SJSA1 (cell line): ENCODE data around the gene PTGDR. TPM values are rescaled to one million over a fixed set of nuclear protein-coding genes. Genes with fewer than 3 reads are reported as not detected.

Experiments
- DNase-seq, 2 experiments: peaks; one replicate each; pipeline ENCODE4 v3.0.0-alpha.2; 2015 to 2020; ENCODE audit warnings: low spot score in 2 of 2, low read depth in 1 of 2
- H3K27ac ChIP-seq: fragments of 250-450 bp; sonication (Bioruptor Pico); 2 replicates; pipeline ENCODE4 v1.5.1; 2020; ENCODE audit warnings: mild to moderate bottlenecking, moderate library complexity
- H3K27me3 ChIP-seq: fragments of 250-450 bp; sonication (Bioruptor Pico); replicated peaks from 2 replicates; pipeline ENCODE4 v1.5.1; 2020; ENCODE audit warnings: mild to moderate bottlenecking, moderate library complexity
- H3K36me3 ChIP-seq: fragments of 250-450 bp; sonication (Bioruptor Pico); 2 replicates; pipeline ENCODE4 v1.5.1; 2020; ENCODE audit warnings: mild to moderate bottlenecking
- H3K4me1 ChIP-seq: fragments of 250-450 bp; sonication (Bioruptor Pico); replicated peaks from 2 replicates; pipeline ENCODE4 v1.6.1; 2021; ENCODE audit warnings: mild to moderate bottlenecking
- H3K4me3 ChIP-seq: fragments of 250-450 bp; sonication (Bioruptor Pico); 2 replicates; pipeline ENCODE4 v1.5.1; 2020; ENCODE audit warnings: mild to moderate bottlenecking
- H3K9me3 ChIP-seq: fragments of 250-450 bp; sonication (Bioruptor Pico); replicated peaks from 2 replicates; pipeline ENCODE4 v1.5.1; 2020; ENCODE audit warnings: mild to moderate bottlenecking
- total RNA-seq: library from RNA; depleted of rRNA; stranded (reverse); fragments of >200 nt; shearing (Covaris generic); gene quantifications from 2 replicates; pipeline ENCODE4 v1.2.3, GENCODE V29; 2014

PTGDR gene
- total RNA-seq, 1 experiment from 2014 or later: not detected

DNA sequence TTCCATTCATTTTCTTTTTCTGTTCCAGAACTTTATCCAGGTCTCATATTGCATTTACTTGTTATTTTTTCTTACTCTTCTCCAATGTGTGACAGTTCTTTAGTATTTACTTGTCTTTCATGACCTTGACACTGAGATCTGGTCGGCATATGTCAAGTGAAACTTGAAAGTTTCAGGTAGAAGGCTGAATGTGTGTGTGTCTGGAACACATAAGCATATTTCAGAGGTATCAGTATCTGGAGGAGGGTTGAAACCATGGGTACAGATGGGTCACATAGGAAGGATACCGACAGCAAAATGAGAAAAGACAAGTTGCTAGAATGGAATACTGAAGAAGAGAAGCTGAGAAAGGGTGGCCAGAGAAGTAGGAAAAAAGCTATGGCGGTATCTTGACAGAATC is 22.5 kb upstream of the PTGDR start:
- Histone ChIP-seq H3K36me3 (no peaks in the 10 kb centered on the region), H3K27me3 (no peaks in the 10 kb centered on the region), H3K9me3 (no peaks in the 10 kb centered on the region), H3K4me3 (no peak overlapping the region), H3K4me1 (peaks cover 15% of the 10 kb centered on the region), H3K27ac (no peak overlapping the region)
- no peak for DNase-seq

DNA sequence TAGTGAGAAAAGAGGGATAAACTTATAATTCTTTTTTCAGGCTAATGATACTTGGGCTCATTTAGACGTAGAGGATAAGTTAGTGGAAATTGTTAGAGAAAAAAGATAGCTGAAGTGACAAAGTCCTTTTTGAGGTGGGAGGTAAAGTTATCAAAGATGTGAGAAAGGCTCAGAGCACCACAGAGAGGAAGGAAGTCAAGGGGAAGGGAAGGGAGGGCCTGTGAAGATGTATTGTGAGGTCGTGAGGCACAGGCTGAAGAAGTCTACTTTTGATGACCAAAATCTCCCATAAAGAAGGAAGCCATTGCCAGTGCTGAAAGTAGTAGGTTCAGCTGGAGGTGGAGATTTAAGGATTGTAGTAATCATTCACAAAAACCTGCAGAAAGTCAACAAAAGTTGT is 19.4 kb upstream of the PTGDR start:
- Histone ChIP-seq H3K4me3 (no peak overlapping the region), H3K4me1 (no peaks in the 10 kb centered on the region), H3K36me3 (no peaks in the 10 kb centered on the region), H3K27ac (no peak overlapping the region), H3K9me3 (no peaks in the 10 kb centered on the region), H3K27me3 (0 out of 2 replicates have a peak, but pooled peaks cover 6% of the 10 kb centered on the region)
- DNase-seq: no peak

DNA sequence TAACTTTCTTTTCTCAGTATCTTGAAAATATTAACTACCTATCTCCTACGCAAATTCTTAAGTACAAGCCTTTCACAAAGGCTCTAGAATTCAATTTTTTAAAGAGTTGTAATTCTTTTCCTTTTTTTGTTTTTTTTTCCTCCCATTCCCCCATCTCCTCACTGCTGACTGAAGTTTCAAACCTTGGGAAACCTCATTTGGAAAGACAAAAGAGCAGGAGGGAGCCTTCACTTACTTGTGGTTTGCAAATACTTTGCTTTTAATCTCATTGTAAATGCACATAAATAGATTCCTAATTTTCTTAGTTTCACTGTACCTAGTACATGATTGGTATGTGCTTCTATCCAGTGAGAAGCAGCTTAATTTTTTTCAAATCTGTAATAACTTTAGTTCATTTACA is 15.8 kb upstream of the PTGDR start:
- no peak overlapping the region for H3K27ac ChIP-seq
- H3K9me3 ChIP-seq: no peaks in the 10 kb centered on the region
- no peak overlapping the region for H3K4me3 ChIP-seq
- 0 out of 2 replicates have a peak, but pooled peaks cover 6% of the 10 kb centered on the region for H3K27me3 ChIP-seq
- no peak for DNase-seq
- no peaks in the 10 kb centered on the region for H3K4me1 ChIP-seq
- H3K36me3 ChIP-seq: no peaks in the 10 kb centered on the region

DNA sequence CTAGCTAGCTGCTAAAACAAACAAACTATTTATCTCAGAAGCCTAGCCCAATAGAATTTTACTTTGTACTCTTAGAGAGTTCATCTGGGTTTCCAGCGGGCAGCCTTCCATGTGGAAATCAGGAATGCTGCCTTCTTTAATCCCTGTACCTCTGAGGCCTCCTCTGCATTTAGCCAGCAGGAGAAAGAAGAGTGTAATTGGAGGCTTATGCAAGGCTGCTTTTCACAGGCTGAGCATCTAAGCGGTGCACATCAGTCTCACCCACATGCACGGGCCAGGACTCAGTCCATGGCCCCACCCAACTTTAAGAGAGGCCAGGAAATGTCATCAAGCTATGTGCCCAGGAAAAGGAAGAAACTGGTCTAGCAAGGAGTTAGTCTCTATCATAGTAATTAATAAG is 14.0 kb upstream of the PTGDR start:
- Histone ChIP-seq H3K27ac (no peak overlapping the region), H3K9me3 (no peaks in the 10 kb centered on the region), H3K27me3 (0 out of 2 replicates have a peak, but pooled peaks cover 6% of the 10 kb centered on the region), H3K4me3 (no peak overlapping the region), H3K4me1 (no peaks in the 10 kb centered on the region), H3K36me3 (no peaks in the 10 kb centered on the region)
- DNase-seq: no peak

DNA sequence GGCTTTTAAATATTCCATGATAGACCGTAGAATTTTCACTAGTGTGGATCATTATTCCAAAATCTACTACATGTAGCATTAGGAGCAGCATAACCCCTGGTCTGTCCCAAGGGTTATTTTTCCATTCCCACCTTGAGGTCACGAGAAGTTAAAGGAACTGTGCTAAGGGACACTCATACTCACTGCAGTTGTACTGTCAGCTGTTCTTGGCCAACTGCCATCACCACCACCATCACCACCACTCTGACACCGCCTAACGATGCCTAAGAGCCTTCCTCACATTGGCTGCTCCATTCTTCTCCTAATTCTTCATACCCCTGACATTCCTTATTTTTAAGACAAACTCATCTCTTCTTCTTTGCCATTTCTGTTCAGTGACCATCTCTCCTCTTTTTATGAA is 13.4 kb upstream of the PTGDR start:
- Histone ChIP-seq H3K9me3 (no peaks in the 10 kb centered on the region), H3K4me1 (no peaks in the 10 kb centered on the region), H3K27ac (no peak overlapping the region), H3K36me3 (no peaks in the 10 kb centered on the region), H3K4me3 (no peak overlapping the region), H3K27me3 (0 out of 2 replicates have a peak, but pooled peaks cover 6% of the 10 kb centered on the region)
- no peak for DNase-seq

DNA sequence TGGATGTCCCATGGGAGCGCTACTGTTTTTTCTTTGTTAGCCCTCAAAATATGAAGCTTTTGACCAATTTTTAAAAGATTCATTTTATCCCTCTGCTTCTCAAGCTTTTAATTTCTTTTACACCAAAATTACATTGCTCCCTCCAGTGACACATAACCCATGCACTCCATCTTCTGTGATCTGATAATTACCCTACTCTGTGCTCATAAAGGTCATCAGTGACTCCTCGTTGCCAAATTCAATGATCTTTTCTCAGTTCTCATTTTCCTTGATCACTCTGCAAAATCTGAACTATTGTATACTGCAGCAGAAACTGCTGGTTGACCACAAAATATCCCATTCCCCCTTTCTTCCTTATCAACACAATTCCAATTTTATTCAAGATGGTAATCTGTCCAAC is 8.7 kb upstream of the PTGDR start:
- Histone ChIP-seq H3K27ac (no peak overlapping the region), H3K36me3 (no peaks in the 10 kb centered on the region), H3K27me3 (no peaks in the 10 kb centered on the region), H3K4me1 (no peaks in the 10 kb centered on the region), H3K9me3 (no peaks in the 10 kb centered on the region), H3K4me3 (no peak overlapping the region)
- no peak for DNase-seq

DNA sequence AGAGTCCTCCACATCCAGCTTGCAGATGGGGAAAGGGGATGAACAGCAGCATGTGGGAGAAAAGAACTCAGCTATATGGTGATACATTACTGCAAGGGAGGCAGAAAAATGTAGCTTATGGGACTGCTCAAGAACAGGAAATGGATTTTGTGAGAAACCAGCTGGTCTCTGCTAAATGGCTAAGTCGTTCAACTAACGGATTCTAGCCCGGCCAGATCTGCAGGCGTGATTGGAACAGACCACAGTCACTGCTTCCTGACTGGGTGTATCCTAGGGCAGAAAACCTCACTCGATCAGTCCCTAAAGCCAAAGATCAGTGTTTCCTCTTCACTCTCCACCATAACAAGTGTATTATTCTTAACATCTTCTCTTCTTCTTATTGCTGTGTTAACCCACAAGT is 8.1 kb upstream of the PTGDR start:
- DNase-seq: no peak

DNA sequence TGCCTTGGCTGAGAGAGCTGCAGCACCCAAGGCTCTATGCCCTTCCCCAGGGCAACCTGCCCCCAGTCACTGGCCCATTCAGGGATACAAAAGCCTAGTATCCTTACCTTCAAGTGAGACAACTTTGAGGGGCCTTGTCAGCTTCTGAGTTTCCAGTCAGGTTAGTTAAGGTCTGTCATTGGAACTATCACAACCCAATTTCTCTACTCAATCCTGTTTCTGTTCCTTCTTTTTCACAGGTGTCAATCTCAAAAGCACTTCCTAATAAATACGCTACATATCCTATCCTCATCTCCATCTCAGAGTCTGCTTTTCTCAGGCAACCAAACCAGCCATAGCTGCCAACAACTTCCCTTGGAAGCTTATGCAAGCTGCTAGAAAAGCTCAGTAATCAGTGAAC is 4.9 kb upstream of the PTGDR start:
- no peaks in the 10 kb centered on the region for H3K9me3 ChIP-seq
- no peak for DNase-seq
- no peak overlapping the region for H3K4me3 ChIP-seq
- no peak overlapping the region for H3K27ac ChIP-seq
- H3K4me1 ChIP-seq: no peaks in the 10 kb centered on the region
- no peaks in the 10 kb centered on the region; the same call in 1 of the 2 replicates for H3K27me3 ChIP-seq
- no peaks in the 10 kb centered on the region for H3K36me3 ChIP-seq

More for the DNA sequence above, 8.1 kb upstream of the PTGDR start:
- Histone ChIP-seq H3K27me3 (no peaks in the 10 kb centered on the region), H3K4me1 (no peaks in the 10 kb centered on the region), H3K27ac (no peak overlapping the region), H3K4me3 (no peak overlapping the region), H3K36me3 (no peaks in the 10 kb centered on the region), H3K9me3 (no peaks in the 10 kb centered on the region)

DNA sequence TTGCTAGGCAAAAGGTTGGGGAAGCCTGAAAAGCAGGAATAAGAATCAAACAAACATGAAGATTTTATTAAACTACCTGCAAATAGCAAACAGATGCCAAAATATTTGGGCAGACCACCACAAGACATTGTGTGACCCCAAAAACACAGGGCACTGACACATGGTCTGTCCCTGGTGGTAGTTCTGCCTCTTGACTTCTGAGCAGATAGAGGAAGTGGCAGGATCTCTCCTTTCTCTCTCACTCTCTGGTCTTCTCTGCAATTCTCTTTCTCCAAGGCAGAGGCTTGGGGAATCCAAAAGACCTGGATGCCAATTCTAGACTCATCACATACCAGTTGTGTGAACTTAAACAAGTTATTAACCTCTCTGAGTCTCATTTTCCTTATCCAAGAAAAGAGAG is 4.3 kb upstream of the PTGDR start:
- Histone ChIP-seq H3K27me3 (peaks cover 5% of the 10 kb centered on the region; the same call in 1 of the 2 replicates), H3K27ac (no peak overlapping the region), H3K4me3 (no peak overlapping the region), H3K4me1 (no peaks in the 10 kb centered on the region), H3K36me3 (no peaks in the 10 kb centered on the region), H3K9me3 (peaks cover 1% of the 10 kb centered on the region; the same call in 1 of the 2 replicates)
- no peak for DNase-seq

DNA sequence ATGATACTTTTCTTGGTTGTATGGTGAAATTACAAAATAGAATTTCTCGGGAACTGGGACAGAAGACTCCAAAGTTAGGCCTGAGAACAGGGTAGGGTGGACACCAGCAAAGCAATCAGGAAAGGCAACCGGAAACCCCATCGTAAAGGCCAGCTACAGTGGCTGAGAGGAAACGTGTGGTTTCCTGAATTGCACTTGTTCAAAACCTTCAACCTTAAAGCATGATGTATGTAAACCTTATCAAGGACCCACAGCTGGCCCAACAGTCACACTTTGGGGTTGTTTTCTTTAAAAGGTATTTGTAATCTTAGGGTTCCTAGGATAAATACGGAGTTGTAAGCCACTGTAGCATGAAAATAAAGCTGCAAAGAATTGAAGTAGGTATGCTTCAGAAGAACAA is 2.2 kb upstream of the PTGDR start:
- Histone ChIP-seq H3K9me3 (peaks cover 6% of the 10 kb centered on the region; the same call in 1 of the 2 replicates), H3K4me3 (no peak overlapping the region), H3K27me3 (peaks cover 18% of the 10 kb centered on the region)

DNA sequence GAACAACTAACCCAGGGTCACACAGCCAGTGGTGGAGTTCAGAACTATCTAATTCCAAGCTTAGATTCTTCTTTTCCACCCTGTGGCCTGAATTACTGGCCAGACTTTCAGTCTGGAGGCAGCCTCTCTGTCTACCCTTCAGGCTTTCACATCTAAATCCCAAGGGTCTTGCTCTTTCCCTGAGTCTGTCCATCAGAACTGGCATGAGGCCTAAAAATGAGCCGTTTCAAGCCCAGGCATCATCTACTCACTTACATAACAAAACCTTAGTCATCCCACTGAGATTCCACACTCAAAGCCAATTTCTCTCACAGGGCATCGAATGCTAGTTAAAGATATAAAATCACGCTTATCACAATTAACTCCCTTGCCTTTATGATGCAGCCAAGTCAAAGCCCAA is 1.3 kb upstream of the PTGDR start:
- no peaks in the 10 kb centered on the region for H3K36me3 ChIP-seq
- peaks cover 18% of the 10 kb centered on the region for H3K27me3 ChIP-seq
- no peak for DNase-seq
- no peaks in the 10 kb centered on the region for H3K4me1 ChIP-seq
- H3K9me3 ChIP-seq: peaks cover 6% of the 10 kb centered on the region; the same call in 1 of the 2 replicates
- H3K27ac ChIP-seq: no peak overlapping the region
- H3K4me3 ChIP-seq: no peak overlapping the region

More for the DNA sequence above, 2.2 kb upstream of the PTGDR start:
- DNase-seq: no peak
- no peak overlapping the region for H3K27ac ChIP-seq
- H3K4me1 ChIP-seq: no peaks in the 10 kb centered on the region
- H3K36me3 ChIP-seq: no peaks in the 10 kb centered on the region

DNA sequence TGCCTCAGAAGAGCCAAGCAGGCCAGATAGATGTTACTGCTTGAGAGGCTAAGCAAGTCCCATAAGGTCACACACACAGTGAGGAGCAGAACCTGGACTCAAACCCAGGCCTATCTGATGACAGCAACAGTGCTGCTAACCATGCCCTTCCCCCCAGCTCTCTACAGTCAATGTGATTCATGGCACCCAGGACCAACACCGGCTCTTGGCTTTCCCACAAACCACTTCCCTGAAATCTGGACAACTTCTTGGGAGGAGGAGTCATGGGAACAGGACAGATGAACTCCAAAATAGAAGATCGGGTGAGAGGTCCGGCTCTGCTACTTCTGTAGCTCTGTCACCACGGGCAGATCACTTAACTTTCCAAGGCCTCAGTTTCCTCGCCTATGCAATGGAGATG is 716 bp upstream of the PTGDR start:
- H3K36me3 ChIP-seq: no peaks in the 10 kb centered on the region
- H3K27me3 ChIP-seq: peaks cover 18% of the 10 kb centered on the region
- no peak for DNase-seq
- H3K9me3 ChIP-seq: peaks cover 6% of the 10 kb centered on the region; the same call in 1 of the 2 replicates
- H3K4me1 ChIP-seq: no peaks in the 10 kb centered on the region
- no peak overlapping the region for H3K4me3 ChIP-seq
- H3K27ac ChIP-seq: no peak overlapping the region

DNA sequence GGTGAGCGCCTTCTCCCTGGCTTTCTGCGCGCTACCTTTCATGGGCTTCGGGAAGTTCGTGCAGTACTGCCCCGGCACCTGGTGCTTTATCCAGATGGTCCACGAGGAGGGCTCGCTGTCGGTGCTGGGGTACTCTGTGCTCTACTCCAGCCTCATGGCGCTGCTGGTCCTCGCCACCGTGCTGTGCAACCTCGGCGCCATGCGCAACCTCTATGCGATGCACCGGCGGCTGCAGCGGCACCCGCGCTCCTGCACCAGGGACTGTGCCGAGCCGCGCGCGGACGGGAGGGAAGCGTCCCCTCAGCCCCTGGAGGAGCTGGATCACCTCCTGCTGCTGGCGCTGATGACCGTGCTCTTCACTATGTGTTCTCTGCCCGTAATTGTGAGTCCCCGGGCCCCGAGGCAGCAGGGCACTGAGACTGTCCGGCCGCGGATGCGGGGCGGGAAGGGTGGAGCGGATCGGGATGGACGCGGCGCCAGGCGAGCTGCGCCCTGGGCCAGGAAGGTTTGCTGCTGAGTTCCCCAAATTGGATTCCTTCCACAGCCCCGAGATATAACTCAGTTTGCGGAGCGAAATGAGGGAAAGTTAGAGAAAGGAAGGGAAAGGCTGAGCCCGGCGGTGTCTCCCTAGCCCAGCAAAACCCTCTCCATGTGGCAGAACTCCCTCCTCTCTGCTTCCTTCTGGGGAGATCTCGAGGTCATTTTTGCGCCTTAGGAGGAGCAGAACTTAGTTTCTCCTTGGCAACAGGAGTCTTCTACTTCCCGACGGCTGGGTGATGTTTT is 972 bp downstream of the PTGDR start:
- DNase-seq: no peak
- peaks cover 18% of the 10 kb centered on the region for H3K27me3 ChIP-seq
- peaks cover 6% of the 10 kb centered on the region; the same call in 1 of the 2 replicates for H3K9me3 ChIP-seq
- no peaks in the 10 kb centered on the region for H3K36me3 ChIP-seq
- no peaks in the 10 kb centered on the region for H3K4me1 ChIP-seq
- H3K4me3 ChIP-seq: no peak overlapping the region
- H3K27ac ChIP-seq: no peak overlapping the region

DNA sequence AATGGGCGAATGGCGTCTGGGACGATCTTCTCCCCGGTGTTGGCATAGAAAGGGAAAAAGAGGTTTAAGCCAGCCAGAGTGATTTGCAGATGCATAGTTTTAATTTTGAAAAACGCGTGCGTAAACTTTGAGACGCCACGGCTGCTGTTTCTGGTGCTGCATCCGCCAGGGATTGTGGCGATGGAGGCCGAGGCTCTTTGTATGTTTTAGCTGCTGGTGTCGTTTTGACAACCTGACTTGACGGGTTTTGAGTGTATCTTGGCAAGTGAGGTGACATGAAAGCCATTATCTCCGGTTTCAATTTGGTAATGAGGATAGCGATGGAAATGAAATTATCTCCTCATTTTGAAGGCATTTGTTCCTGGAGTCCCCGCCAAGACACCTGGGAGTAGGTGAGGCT is 1.6 kb downstream of the PTGDR start:
- no peak overlapping the region for H3K4me3 ChIP-seq
- no peak overlapping the region for H3K27ac ChIP-seq
- DNase-seq: no peak

More for the DNA sequence above, 1.6 kb downstream of the PTGDR start:
- Histone ChIP-seq H3K36me3 (no peaks in the 10 kb centered on the region), H3K27me3 (peaks cover 18% of the 10 kb centered on the region), H3K9me3 (peaks cover 6% of the 10 kb centered on the region; the same call in 1 of the 2 replicates), H3K4me1 (no peaks in the 10 kb centered on the region)
